CD8-positive, alpha-beta memory T cell (primary cell): ENCODE measurements around the gene GRIFIN. TPM values are rescaled to one million over a fixed set of nuclear protein-coding genes. Genes with fewer than 3 reads are reported as not detected.
"Not testable (repeated sequence)": the region's sequence is repeated elsewhere in the genome, so short reads cannot be mapped to it uniquely, and the experiment has no call there.

Source experiments
- CTCF ChIA-PET: fragments of 350-600 bp; sonication (Branson Sonifier 250); formaldehyde crosslinking; loops from one replicate; lab custom pipeline; 2021; ENCODE audit warnings: antibody characterized with exemption; lab: Charles Lee
- POLR2A ChIA-PET: fragments of 350-600 bp; sonication (Branson Sonifier 250); formaldehyde crosslinking; loops from one replicate; lab custom pipeline; 2021; ENCODE audit warnings: antibody characterized with exemption; lab: Charles Lee
- DNase-seq, 5 donors: peaks; one replicate each; pipeline versions ENCODE4 v3.0.0 to v3.0.0-alpha.2; 2020 to 2022; ENCODE audit warnings: mixed read lengths in 1 of 5
- H3K27ac ChIP-seq: one replicate; pipeline ENCODE4 v1.7.0; 2013; ENCODE audit warnings: low read depth, mild to moderate bottlenecking, low read length, moderate library complexity
- H3K27me3 ChIP-seq: 2 replicates; pipeline ENCODE4 v1.7.0; 2013; ENCODE audit warnings: low read length, mild to moderate bottlenecking; ENCODE audit not compliant: insufficient read depth, poor library complexity, severe bottlenecking
- H3K36me3 ChIP-seq: 2 replicates; pipeline ENCODE4 v1.7.0; 2013; ENCODE audit warnings: mild to moderate bottlenecking, low read length, moderate library complexity; ENCODE audit not compliant: insufficient read depth
- H3K4me1 ChIP-seq: 2 replicates; pipeline ENCODE4 v1.7.0; 2013; ENCODE audit warnings: mild to moderate bottlenecking, low read length, moderate library complexity; ENCODE audit not compliant: insufficient read depth
- H3K4me3 ChIP-seq: 2 replicates; pipeline ENCODE4 v1.7.0; 2013; ENCODE audit warnings: mild to moderate bottlenecking, low read length
- H3K9me3 ChIP-seq: 2 replicates; pipeline ENCODE4 v1.7.0; 2013; ENCODE audit warnings: mild to moderate bottlenecking, low read length
- H3K27ac Mint-ChIP-seq, 8 donors: one replicate each; pipeline ENCODE4 v1.8.0; 2020 to 2021; ENCODE audit warnings: mixed read lengths in 8 of 8, mild to moderate bottlenecking in 6 of 8, inconsistent platforms in 3 of 8, moderate library complexity in 3 of 8
- H3K27me3 Mint-ChIP-seq, 2 donors: one replicate each; pipeline ENCODE4 v1.8.0; 2020 to 2021; ENCODE audit warnings: mixed read lengths in 2 of 2, mild to moderate bottlenecking in 1 of 2, moderate library complexity in 1 of 2
- H3K36me3 Mint-ChIP-seq, 3 donors: one replicate each; pipeline ENCODE4 v1.8.0; 2020 to 2021; ENCODE audit warnings: mixed read lengths in 3 of 3, inconsistent platforms in 1 of 3, mild to moderate bottlenecking in 1 of 3
- H3K4me1 Mint-ChIP-seq, 3 donors: one replicate each; pipeline ENCODE4 v1.8.0; 2020 to 2021; ENCODE audit warnings: mixed read lengths in 3 of 3, inconsistent platforms in 1 of 3, mild to moderate bottlenecking in 1 of 3
- H3K4me3 Mint-ChIP-seq, 7 donors: one replicate each; pipeline ENCODE4 v1.8.0; 2020 to 2021; ENCODE audit warnings: mixed read lengths in 7 of 7, mild to moderate bottlenecking in 6 of 7, moderate library complexity in 4 of 7, inconsistent platforms in 2 of 7
- H3K9me3 Mint-ChIP-seq, 5 donors: one replicate each; pipeline ENCODE4 v1.8.0; 2020 to 2022; ENCODE audit warnings: mixed read lengths in 5 of 5, mild to moderate bottlenecking in 3 of 5, moderate library complexity in 2 of 5, inconsistent platforms in 1 of 5
- polyA plus RNA-seq: library from polyadenylated mRNA; unstranded; fragments of 300-500 nt; fragmentation: Illumina TruSeq; gene quantifications from one replicate; pipeline ENCODE4 v1.2.3, GENCODE V29; 2021
- total RNA-seq, 2 experiments: library from RNA; stranded (reverse); gene quantifications; one replicate each; pipeline ENCODE4 v1.2.3, GENCODE V29; 2021

The GRIFIN gene
- total and polyA plus RNA-seq, 3 experiments from 2014 or later, result not detected

DNA sequence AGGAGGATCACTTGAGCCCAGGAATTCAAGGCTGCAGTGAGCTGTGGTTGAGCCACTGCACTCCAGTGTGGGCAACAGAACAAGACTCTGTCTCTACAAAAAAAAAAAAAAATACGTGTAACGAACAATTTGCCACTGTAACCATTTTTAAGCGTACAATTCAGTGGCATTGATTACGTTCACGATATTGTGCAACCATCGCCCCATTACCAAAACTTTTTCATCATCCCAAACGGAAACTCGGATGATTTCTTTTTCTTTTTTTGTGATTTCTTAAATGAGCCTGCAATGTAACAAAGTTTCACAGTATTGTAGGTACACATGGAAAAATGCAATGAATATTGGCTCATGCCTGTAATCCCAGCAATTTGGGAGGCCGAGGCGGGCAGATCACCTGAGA, 9.5 kb downstream of the GRIFIN start:
- Histone ChIP-seq H3K27ac (no peak overlapping the region), H3K36me3 (no peaks in the 10 kb centered on the region), H3K4me3 (no peak overlapping the region), H3K9me3 (no peaks in the 10 kb centered on the region), H3K4me1 (no peaks in the 10 kb centered on the region), H3K27me3 (no peaks in the 10 kb centered on the region)
- no peak overlapping the region for H3K27ac Mint-ChIP-seq
- peaks cover 2 to 5% (median 4%) of the 10 kb centered on the region in 3 donors for H3K4me1 Mint-ChIP-seq
- H3K4me3 Mint-ChIP-seq, result no peak overlapping the region
- no peaks in the 10 kb centered on the region for H3K9me3 Mint-ChIP-seq
- DNase-seq, result no peak
- H3K36me3 Mint-ChIP-seq, result no peaks in the 10 kb centered on the region
- ChIA-PET CTCF (interaction anchor here (0.9 to 4.1 kb wide), 3 partner anchors 15 to 204 kb away, joined by 3 to 43 read pairs (median 3); no protein-coding TSS in a partner anchor), POLR2A (interaction anchor here (0.7 kb wide), 2 partner anchors 53 to 354 kb away, joined by 5 to 6 read pairs; no protein-coding TSS in a partner anchor)
- peaks cover 3 to 6% of the 10 kb centered on the region in 2 donors for H3K27me3 Mint-ChIP-seq

DNA sequence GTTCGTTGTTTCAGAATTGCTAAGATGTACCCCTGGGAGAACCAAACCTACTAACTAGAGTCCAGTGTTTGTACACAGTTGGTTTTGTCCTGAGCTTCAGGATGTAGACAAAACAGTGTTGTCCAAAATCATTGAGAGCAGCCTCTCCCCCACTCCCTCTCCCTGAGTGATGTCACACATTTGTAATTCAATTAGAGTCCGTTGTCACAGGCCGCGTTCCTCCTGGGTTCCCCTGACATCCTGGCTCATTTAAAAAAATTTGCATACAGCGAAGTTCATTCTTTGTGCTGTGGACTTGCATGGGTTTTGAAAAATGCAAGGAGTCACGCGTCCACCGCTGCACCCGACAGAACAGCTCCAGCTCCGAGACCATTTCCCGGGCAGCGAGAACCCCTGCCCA, 10.3 kb downstream of the GRIFIN start:
- H3K4me1 Mint-ChIP-seq, result peaks cover 2 to 5% (median 4%) of the 10 kb centered on the region in 3 donors
- H3K27ac ChIP-seq, result no peak overlapping the region
- no peak overlapping the region for H3K4me3 ChIP-seq
- no peaks in the 10 kb centered on the region for H3K36me3 ChIP-seq
- no peaks in the 10 kb centered on the region for H3K36me3 Mint-ChIP-seq
- H3K27ac Mint-ChIP-seq, result no peak overlapping the region
- ChIA-PET POLR2A (no interaction called here), CTCF (interaction anchor here (1.2 to 4.1 kb wide), 2 partner anchors 15 to 205 kb away, joined by 3 to 43 read pairs; no protein-coding TSS in a partner anchor)
- no peak for DNase-seq
- no peaks in the 10 kb centered on the region for H3K9me3 Mint-ChIP-seq
- no peaks in the 10 kb centered on the region for H3K4me1 ChIP-seq
- H3K4me3 Mint-ChIP-seq, result no peak overlapping the region
- H3K9me3 ChIP-seq, result no peaks in the 10 kb centered on the region
- peaks cover 3 to 6% of the 10 kb centered on the region in 2 donors for H3K27me3 Mint-ChIP-seq
- no peaks in the 10 kb centered on the region for H3K27me3 ChIP-seq

DNA sequence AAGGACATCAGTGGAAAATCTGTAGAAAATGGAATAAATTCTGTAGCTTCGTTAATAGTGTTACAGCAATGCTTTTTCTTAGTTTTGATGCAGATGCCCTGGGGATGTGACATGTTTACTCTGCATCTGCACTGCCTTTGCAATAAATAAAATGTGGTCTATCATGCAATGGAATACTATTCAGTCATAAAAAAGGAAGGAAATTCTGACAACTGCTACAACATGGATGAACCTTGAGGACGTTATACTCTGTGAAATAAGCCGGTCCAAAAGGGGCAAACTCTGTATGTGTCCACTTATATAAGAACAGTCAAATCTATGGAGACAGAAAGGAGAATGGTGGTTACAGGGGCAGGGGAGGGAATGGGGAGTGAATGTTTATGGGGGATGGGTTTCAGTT, 13.5 kb downstream of the GRIFIN start:
- ChIA-PET CTCF (interaction anchor here (1.0 kb wide), 1 partner anchor 11 kb away, joined by 3 read pairs; no protein-coding TSS in a partner anchor), POLR2A (interaction anchor here (0.7 kb wide), 1 partner anchor 103 kb away, joined by 21 read pairs; no protein-coding TSS in a partner anchor)
- no peaks in the 10 kb centered on the region for H3K9me3 Mint-ChIP-seq
- DNase-seq, result no peak
- Histone ChIP-seq H3K9me3 (no peaks in the 10 kb centered on the region), H3K36me3 (no peaks in the 10 kb centered on the region), H3K4me1 (peaks cover 6% of the 10 kb centered on the region), H3K27me3 (no peaks in the 10 kb centered on the region), H3K27ac (no peak overlapping the region), H3K4me3 (no peak overlapping the region)
- H3K4me1 Mint-ChIP-seq, result peaks cover 7 to 10% (median 9%) of the 10 kb centered on the region in 3 donors
- H3K27me3 Mint-ChIP-seq, result no peaks in the 10 kb centered on the region
- no peak overlapping the region for H3K4me3 Mint-ChIP-seq
- peak overlapping the region in 1 of 8 donors; percentile 43 for H3K27ac Mint-ChIP-seq
- H3K36me3 Mint-ChIP-seq, result no peaks in the 10 kb centered on the region

DNA sequence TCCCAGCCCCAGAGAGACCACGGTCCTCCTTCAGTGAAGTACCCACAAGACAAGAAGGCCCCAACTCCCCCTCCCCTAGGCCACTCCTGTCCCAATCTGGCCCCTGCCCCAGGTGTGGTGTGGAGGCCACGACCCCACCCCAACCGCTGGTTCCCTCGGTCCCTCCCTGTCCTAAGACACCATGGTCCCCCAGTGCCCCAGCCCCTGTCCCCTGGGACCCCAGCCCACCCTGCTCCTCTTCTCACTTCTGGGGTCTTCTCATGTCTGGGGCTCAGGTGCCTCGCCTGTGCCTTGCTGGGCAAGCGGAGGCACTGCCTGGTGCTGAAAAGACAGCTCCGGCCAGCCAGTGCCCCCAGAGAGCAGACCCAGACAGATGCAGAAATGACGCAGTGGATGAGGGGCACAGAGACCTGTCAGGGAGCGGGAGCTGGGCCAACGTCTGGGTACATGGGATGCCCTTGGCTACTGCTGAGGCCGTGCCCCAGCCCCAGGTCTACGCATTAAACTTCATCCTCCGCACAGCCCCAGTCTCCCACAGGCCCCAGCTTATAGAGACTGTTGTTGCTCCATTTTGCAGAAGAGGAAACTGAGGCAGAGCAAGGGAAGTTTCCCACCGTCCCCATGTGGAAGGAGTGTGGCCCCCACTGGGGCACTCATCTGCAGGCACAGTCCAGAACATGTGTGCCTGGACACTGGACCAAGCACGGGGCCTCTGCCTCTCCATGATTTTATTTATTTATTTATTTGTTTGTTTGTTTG, 14.8 kb downstream of the GRIFIN start:
- CTCF ChIA-PET, result interaction anchor here (1.0 kb wide), 1 partner anchor 258 kb away, joined by 4 read pairs; no protein-coding TSS in a partner anchor
- no peak for DNase-seq
- Histone ChIP-seq H3K4me3 (no peak overlapping the region), H3K9me3 (no peaks in the 10 kb centered on the region), H3K27me3 (no peaks in the 10 kb centered on the region), H3K4me1 (peaks cover 6% of the 10 kb centered on the region), H3K27ac (no peak overlapping the region), H3K36me3 (no peaks in the 10 kb centered on the region)
- Mint-ChIP-seq H3K4me3 (no peak overlapping the region), H3K27ac (no peak overlapping the region), H3K4me1 (peaks cover 10 to 14% (median 13%) of the 10 kb centered on the region in 3 donors), H3K27me3 (no peaks in the 10 kb centered on the region), H3K9me3 (no peaks in the 10 kb centered on the region), H3K36me3 (peaks cover 0 to 1% (median 0%) of the 10 kb centered on the region in 3 donors)
- POLR2A ChIA-PET, result no interaction called here

DNA sequence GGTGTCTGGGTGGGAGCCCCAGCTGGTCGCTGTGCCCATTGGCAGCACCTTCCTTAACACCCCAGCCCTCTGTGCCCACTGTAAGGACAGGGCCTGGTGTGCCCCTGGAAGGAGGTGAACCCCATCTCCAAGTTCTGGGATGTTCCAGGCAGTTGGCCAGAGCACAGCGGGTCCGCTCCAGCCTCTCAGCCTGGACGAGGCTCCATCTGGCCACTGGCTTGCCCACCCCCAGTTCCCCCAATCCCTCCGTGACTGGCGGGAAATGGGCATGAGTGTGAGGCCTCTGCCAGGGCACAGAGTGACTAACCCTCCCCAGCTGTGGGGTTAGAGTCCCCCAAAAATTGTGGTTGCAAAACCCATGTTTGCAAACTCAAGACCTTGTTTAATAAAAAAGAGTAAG, 15.6 kb downstream of the GRIFIN start:
- Histone ChIP-seq H3K4me1 (peaks cover 6% of the 10 kb centered on the region), H3K4me3 (no peak overlapping the region), H3K27me3 (no peaks in the 10 kb centered on the region), H3K36me3 (no peaks in the 10 kb centered on the region), H3K27ac (no peak overlapping the region), H3K9me3 (no peaks in the 10 kb centered on the region)
- ChIA-PET POLR2A (no interaction called here), CTCF (interaction anchor here (1.2 to 1.4 kb wide), 2 partner anchors 8 to 258 kb away, joined by 4 read pairs; no protein-coding TSS in a partner anchor)
- no peak for DNase-seq
- Mint-ChIP-seq H3K4me1 (peaks cover 10 to 14% (median 13%) of the 10 kb centered on the region in 3 donors), H3K27me3 (no peaks in the 10 kb centered on the region), H3K36me3 (peaks cover 0 to 1% (median 0%) of the 10 kb centered on the region in 3 donors), H3K4me3 (no peak overlapping the region), H3K27ac (no peak overlapping the region), H3K9me3 (no peaks in the 10 kb centered on the region)

DNA sequence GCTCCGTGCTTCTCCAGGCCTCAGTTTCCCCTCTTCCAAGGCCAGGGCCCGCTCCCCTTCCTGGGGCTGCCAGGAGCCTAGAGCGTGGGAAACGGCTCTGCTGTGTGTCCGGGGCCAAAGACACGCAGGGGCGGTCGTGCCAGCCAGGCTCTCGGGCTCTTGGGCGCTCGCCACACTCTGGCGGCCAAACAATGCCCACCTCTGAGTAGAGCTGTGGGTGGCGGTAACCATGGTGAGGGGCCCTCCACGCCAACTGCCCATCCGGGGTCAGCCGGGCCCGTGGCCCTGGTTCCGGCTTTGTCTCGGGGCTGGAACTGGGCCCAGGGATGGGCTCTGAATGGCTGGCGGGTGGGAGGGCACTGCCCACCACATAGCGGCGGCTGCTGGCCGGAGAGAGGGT, 16.0 kb downstream of the GRIFIN start:
- no peak overlapping the region for H3K4me3 Mint-ChIP-seq
- Histone ChIP-seq H3K36me3 (no peaks in the 10 kb centered on the region), H3K27me3 (no peaks in the 10 kb centered on the region), H3K9me3 (no peaks in the 10 kb centered on the region), H3K27ac (no peak overlapping the region), H3K4me1 (peaks cover 6% of the 10 kb centered on the region), H3K4me3 (no peak overlapping the region)
- H3K27me3 Mint-ChIP-seq, result no peaks in the 10 kb centered on the region
- H3K27ac Mint-ChIP-seq, result no peak overlapping the region
- peaks cover 10 to 14% (median 13%) of the 10 kb centered on the region in 3 donors for H3K4me1 Mint-ChIP-seq
- peaks cover 0 to 1% (median 0%) of the 10 kb centered on the region in 3 donors for H3K36me3 Mint-ChIP-seq
- DNase-seq, result no peak
- POLR2A ChIA-PET, result no interaction called here
- CTCF ChIA-PET, result interaction anchor here (1.2 to 1.4 kb wide), 2 partner anchors 8 to 259 kb away, joined by 4 read pairs; no protein-coding TSS in a partner anchor
- H3K9me3 Mint-ChIP-seq, result no peaks in the 10 kb centered on the region

DNA sequence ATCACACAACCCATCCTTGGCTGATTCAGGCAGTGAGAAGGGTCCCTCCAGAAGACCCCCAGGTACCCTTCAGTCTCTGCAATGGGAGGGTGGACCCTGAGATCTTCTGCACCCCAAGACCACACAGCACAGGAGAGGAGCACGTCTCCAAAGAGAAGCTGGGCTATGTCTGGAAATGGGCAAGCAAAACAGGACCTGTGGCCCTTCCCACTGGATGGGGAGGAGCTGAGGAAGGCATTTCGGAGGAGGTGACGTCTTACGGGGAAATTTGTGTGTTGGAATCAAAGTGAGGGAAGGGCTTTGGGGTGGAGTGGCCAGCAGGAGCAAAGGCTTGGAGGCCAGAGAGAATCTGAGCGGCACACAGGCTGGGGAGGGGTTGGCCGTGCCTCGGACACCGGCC, 16.5 kb downstream of the GRIFIN start:
- Mint-ChIP-seq H3K4me1 (peaks cover 10 to 14% (median 13%) of the 10 kb centered on the region in 3 donors), H3K27me3 (no peaks in the 10 kb centered on the region), H3K9me3 (no peaks in the 10 kb centered on the region), H3K27ac (no peak overlapping the region), H3K4me3 (no peak overlapping the region), H3K36me3 (peaks cover 0 to 1% (median 0%) of the 10 kb centered on the region in 3 donors)
- no peaks in the 10 kb centered on the region for H3K27me3 ChIP-seq
- no peaks in the 10 kb centered on the region for H3K9me3 ChIP-seq
- H3K27ac ChIP-seq, result no peak overlapping the region
- DNase-seq, result no peak
- no peaks in the 10 kb centered on the region for H3K36me3 ChIP-seq
- H3K4me3 ChIP-seq, result no peak overlapping the region
- ChIA-PET POLR2A (no interaction called here), CTCF (interaction anchor here (1.2 to 2.1 kb wide), 4 partner anchors 9 to 259 kb away, joined by 4 to 6 read pairs (median 4); no protein-coding TSS in a partner anchor)
- H3K4me1 ChIP-seq, result peaks cover 6% of the 10 kb centered on the region

DNA sequence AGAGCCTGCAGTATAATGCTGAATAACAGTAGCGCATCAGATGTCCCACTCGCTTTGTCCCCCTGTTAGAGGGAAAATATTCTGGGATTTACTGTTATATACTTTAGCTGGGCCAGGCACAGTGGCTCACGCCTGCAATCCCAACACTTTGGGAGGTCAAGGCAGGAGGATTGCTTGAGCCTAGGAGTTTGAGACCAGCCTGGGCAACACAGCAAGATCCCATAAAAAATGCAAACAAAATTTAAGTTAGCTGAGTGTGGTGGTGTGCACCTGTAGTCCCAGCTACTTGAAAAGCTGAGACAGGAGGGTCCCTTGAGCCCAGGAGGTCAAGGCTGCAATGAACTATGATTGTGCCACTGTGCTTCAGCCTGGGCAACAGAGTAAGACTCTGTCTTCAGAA, 22.3 kb downstream of the GRIFIN start:
- Mint-ChIP-seq H3K4me3 (peak overlapping the region in 1 of 7 donors; percentile 47), H3K27ac (peak overlapping the region in 1 of 8 donors; percentile 24), H3K4me1 (peaks cover 14 to 31% (median 19%) of the 10 kb centered on the region in 3 donors)
- H3K4me3 ChIP-seq, H3K27me3 Mint-ChIP-seq, DNase-seq, POLR2A ChIA-PET, H3K9me3 Mint-ChIP-seq, H3K9me3 ChIP-seq, H3K36me3 ChIP-seq, H3K27ac ChIP-seq, H3K27me3 ChIP-seq, H3K36me3 Mint-ChIP-seq: not testable (repeated sequence)
- H3K4me1 ChIP-seq, result peaks cover 14% of the 10 kb centered on the region
- CTCF ChIA-PET, result interaction anchor here (1.0 to 1.9 kb wide), 3 partner anchors 11 to 256 kb away, joined by 3 to 11 read pairs (median 3); no protein-coding TSS in a partner anchor
